Activated CD4-positive, alpha-beta T cell treated with anti-CD3 and anti-CD28 coated beads for 24 hours (primary cell): ENCODE data around the gene ARPC3.
A peak's percentile ranks its signal among the peaks of the same experiment; 100 is the strongest.
"Not testable (repeated sequence)": the region's sequence is repeated elsewhere in the genome, so short reads cannot be mapped to it uniquely, and the experiment has no call there.

Experiments used
- DNase-seq, 2 donors: peaks; one replicate each; pipeline ENCODE4 v3.0.0-alpha.2; 2020; ENCODE audit warnings: low read depth in 2 of 2

The ARPC3 gene

DNA sequence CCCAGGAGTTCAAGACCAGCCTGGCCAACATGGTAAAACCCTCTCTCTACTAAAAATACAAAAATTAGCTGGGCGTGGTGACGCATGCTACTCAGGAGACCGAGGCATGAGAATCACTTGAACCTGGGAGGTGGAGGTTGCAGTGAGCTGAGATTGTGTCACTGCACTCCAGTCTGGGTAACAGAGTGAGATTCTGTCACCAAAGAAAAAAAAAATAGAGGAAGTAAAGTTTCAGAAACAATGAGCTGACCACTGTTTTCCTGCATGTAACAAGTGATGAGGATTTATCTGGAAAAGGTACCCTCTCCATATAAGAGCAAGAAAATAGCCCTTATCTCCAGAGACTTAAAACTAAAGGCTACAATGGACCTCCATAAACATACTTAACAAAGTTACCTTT lies 33.0 kb downstream of the ARPC3 start:
- DNase-seq, result not testable (repeated sequence)

DNA sequence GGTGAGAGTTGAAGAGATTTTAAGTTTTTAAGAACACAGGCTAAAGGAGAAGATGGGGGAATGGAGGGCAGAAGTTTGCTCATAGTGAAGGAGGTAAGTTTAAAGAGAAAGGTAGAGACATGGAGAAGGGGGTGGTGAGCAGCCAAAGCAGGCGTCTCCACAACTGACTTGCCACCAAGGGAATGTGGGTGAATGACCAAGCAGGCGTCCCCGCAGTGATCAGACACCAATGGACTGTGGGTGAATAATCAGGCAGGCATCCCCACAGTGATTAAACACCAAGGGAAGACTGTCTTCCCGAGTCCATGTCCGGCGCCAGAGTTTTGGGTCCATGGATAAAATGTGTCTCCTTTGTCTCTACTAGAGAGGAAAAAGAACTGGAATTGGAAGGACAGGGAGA lies 40.1 kb downstream of the ARPC3 start:
- DNase-seq, result not testable (repeated sequence)

DNA sequence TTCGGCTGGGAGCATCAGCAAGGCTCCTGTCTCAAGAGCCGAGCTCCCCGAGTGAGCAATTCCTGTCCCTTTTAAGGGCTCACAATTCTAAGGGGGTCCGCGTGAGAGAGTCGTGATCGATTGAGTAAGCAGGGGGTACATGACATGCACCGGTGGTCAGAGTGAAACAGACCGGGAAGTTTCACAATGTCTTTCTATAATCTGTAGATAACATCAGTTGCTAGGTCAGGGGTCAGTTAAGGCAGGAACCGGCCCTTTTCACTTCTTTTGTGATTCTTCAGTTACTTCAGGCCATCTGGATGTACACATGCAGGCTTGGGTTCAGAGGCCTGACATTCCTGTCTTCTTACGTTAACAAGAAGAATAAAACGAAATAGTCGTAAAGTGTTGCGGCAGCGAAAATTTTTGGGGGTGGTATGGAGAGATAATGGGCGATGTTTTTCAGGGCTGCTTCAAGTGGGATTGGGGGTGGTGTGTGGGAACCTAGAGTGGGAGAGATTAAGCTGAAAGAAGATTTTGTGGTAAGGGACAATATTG lies 44.9 kb downstream of the ARPC3 start:
- DNase-seq, result not testable (repeated sequence)

DNA sequence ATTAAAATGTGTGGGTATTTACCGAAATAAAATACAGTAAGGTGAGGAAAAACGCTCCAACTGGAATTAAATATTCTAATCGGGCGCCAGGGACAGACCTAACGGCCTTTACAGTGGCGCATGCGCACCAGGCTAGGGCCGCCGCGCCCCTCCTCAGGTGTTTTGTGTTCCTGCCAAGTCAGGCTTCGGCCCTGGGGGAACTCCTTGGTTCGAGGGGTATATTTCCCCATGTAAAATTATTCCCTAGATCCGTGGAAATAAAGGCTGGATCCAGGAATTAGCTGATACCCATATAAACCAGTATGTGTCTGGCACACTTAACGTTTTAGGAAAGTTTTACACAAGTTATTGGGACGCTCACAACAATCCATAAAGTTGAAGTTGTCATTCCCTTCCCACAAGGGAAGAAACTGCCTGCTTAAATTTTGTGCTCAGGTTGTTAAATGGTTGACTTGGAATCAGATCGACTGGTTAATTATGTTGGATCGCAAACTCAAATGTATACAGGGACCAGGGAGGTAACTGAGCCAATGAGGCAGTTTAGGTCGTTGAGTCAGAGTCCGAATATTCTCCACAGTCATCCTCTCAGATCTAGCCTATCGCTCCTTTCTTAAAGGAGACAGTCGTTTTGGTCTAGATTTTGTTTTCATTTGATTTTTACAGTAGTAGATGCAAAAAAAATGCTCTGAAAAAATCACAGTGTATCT lies 46.0 kb downstream of the ARPC3 start:
- peak; percentile 59 to 66 for DNase-seq

DNA sequence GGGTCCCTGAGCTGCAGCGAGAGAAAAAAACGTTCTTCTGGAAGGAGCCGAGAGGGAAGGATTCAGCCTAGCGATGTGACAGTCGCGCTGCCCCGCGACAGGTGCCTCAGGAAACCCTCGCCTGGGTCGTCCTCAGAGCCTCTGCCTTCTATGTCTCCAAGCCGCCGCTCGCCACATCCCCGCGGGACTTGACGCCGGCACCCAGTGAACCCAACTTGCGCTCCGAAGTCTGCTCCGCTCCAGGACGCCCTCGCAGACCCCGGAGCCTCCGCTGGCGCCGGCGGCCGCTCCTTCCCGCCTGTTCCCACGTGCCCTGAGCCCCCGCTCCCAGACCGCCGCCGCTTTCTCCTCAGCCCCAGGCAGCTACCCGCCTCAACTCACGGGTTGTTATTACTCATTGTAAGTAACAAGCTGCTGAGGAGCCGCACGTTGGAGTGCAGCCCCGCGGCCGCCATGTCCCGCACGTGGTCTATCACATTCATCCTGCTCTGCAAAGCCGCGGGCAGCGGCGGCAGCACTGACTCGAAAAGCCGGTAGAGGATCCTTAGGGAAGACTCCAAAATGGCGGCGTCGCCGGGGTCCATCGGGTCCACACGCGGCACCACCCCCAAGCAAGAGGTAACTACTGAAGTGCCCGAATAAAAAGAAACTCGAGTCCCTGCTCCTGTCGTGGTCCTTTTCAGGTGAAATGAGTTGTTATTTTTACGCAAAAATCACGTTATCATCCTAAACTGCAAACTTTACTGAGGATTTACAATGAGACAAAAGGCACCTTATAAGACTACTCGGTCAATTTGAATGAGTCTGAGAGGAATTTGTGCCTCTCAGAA lies 46.8 kb downstream of the ARPC3 start, which contains the start of gene ANAPC7:
Gene ANAPC7 (minus strand): TSS at position 563 of the 830 bp plus-strand sequence. CDS start 81 bp downstream, at position 482.
- peak; percentile 76 to 79 for DNase-seq
